Measurements from ENCODE around the gene ZNF496. TPM values are rescaled to one million over a fixed set of nuclear protein-coding genes. Genes with fewer than 3 reads are reported as not detected.

ZNF496 gene
- total RNA-seq, 1 donor from 2014 or later, result 14.4 TPM

Other genes starting within 250 kb of the ZNF496 start
- gene ZNF669, start 227.5 kb downstream of the ZNF496 start, total RNA-seq, result 7.7 TPM
- gene ZNF124, start 159.8 kb downstream of the ZNF496 start, total RNA-seq, result 17.7 TPM
- not detected for gene VN1R5, start 75.8 kb downstream of the ZNF496 start, total RNA-seq
- gene NLRP3, start 84.3 kb upstream of the ZNF496 start, total RNA-seq, result 11.5 TPM
- not detected for gene OR2B11, start 126.2 kb upstream of the ZNF496 start, total RNA-seq
- gene OR2C3, start 204.6 kb upstream of the ZNF496 start, total RNA-seq, result 0.03 TPM
- gene GCSAML, start 217.3 kb upstream of the ZNF496 start, total RNA-seq, result 0.51 TPM

Data from mesenteric fat pad (tissue), 1 donor.